IMR-90 (cell line): ENCODE measurements around the gene AGAP1. TPM values are rescaled to one million over a fixed set of nuclear protein-coding genes. Genes with fewer than 3 reads are reported as not detected.

Source experiments
- ATAC-seq: fragments of 200-7000 bp; cut with Tn5 transposase; 2 replicates; pipeline ENCODE4 v1.9.1; 2020; ENCODE audit warnings: low read depth, mild to moderate bottlenecking, moderate library complexity
- BruUV-seq: library from RNA; stranded (reverse); fragments of 400-500 nt; replicated peaks from 2 replicates; lab custom pipeline; 2021; lab: Mats Ljungman, UMichigan
- CTCF ChIA-PET: fragments of 300-600 bp; formaldehyde crosslinking; extraction: SDS; loops from one replicate; lab custom pipeline; 2021; ENCODE audit warnings: antibody characterized with exemption; lab: Yijun Ruan, JAX
- POLR2A ChIA-PET: fragments of 300-600 bp; sonication (Branson Sonifier 250); formaldehyde crosslinking; loops from one replicate; lab custom pipeline; 2022; ENCODE audit warnings: antibody characterized with exemption; ENCODE audit not compliant: unreplicated experiment; lab: Charles Lee
- DNase-seq: peaks from one replicate; pipeline ENCODE4 v3.0.0; 2013
- H2AFZ ChIP-seq: replicated peaks from 2 replicates; pipeline ENCODE3; 2013; ENCODE audit warnings: low read length, mild to moderate bottlenecking; ENCODE audit not compliant: poor library complexity
- H2AK5ac ChIP-seq: 2 replicates; pipeline ENCODE4 v1.6.1; 2013; ENCODE audit warnings: low read depth, low read length, inconsistent platforms
- H2AK9ac ChIP-seq: replicated peaks from 2 replicates; pipeline ENCODE3; 2013; ENCODE audit warnings: mild to moderate bottlenecking, low read depth, low read length, moderate library complexity; ENCODE audit not compliant: poor library complexity
- H2BK120ac ChIP-seq: 2 replicates; pipeline ENCODE4 v1.6.1; 2013; ENCODE audit warnings: low read depth, low read length, inconsistent platforms
- H2BK15ac ChIP-seq: 3 replicates; pipeline ENCODE4 v1.6.1; 2013; ENCODE audit warnings: low read depth, low read length, inconsistent platforms
- H2BK20ac ChIP-seq: 2 replicates; pipeline ENCODE4 v1.6.1; 2013; ENCODE audit warnings: low read depth, mild to moderate bottlenecking, inconsistent platforms, low read length, moderate library complexity
- H2BK5ac ChIP-seq: 2 replicates; pipeline ENCODE4 v1.6.1; 2013; ENCODE audit warnings: mild to moderate bottlenecking, low read depth, low read length, inconsistent platforms; ENCODE audit not compliant: poor library complexity, severe bottlenecking
- H3K14ac ChIP-seq: replicated peaks from 2 replicates; pipeline ENCODE4 v1.6.1; 2013; ENCODE audit warnings: low read depth, low read length, inconsistent platforms
- H3K18ac ChIP-seq: 2 replicates; pipeline ENCODE4 v1.6.1; 2013; ENCODE audit warnings: low read depth, low read length, control low read depth
- H3K23ac ChIP-seq: 2 replicates; pipeline ENCODE4 v1.6.1; 2013; ENCODE audit warnings: low read depth, low read length, inconsistent platforms
- H3K27ac ChIP-seq: 2 replicates; pipeline ENCODE4 v1.5.1; 2013; ENCODE audit warnings: mild to moderate bottlenecking, control low read depth, low read length; ENCODE audit not compliant: insufficient read depth
- H3K27me3 ChIP-seq: 2 replicates; pipeline ENCODE4 v1.6.1; 2013; ENCODE audit warnings: low read length; ENCODE audit not compliant: control insufficient read depth, insufficient read depth
- H3K36me3 ChIP-seq: 2 replicates; pipeline ENCODE4 v1.6.1; 2013; ENCODE audit warnings: low read length, mixed read lengths; ENCODE audit not compliant: control insufficient read depth, insufficient read depth
- H3K4ac ChIP-seq: 2 replicates; pipeline ENCODE4 v1.6.1; 2013; ENCODE audit warnings: low read depth, low read length, inconsistent platforms
- H3K4me1 ChIP-seq: 2 replicates; pipeline ENCODE4 v1.6.1; 2013; ENCODE audit warnings: low read length, mixed read lengths; ENCODE audit not compliant: control insufficient read depth, insufficient read depth
- H3K4me2 ChIP-seq: 2 replicates; pipeline ENCODE4 v1.6.1; 2013; ENCODE audit warnings: low read depth, mild to moderate bottlenecking, control low read depth, low read length, moderate library complexity
- H3K4me3 ChIP-seq: 2 replicates; pipeline ENCODE4 v1.5.1; 2013; ENCODE audit warnings: low read depth, mild to moderate bottlenecking, control low read depth, low read length, moderate library complexity; ENCODE audit not compliant: insufficient read depth
- H3K56ac ChIP-seq: 2 replicates; pipeline ENCODE4 v1.6.1; 2013; ENCODE audit warnings: low read length, inconsistent platforms; ENCODE audit not compliant: insufficient read depth; ENCODE audit errors: extremely low read depth
- H3K79me1 ChIP-seq, 2 experiments: 2 replicates each; pipeline ENCODE4 v1.6.1; 2013; ENCODE audit warnings: low read length in 2 of 2, inconsistent platforms in 1 of 2, low read depth in 1 of 2
- H3K9ac ChIP-seq: 2 replicates; pipeline ENCODE4 v1.6.1; 2013; ENCODE audit warnings: low read depth, low read length, control low read depth
- H3K9me1 ChIP-seq: 2 replicates; pipeline ENCODE4 v1.6.1; 2013; ENCODE audit warnings: low read length, inconsistent platforms; ENCODE audit not compliant: insufficient read depth
- H3K9me3 ChIP-seq: 2 replicates; pipeline ENCODE4 v1.6.1; 2013; ENCODE audit warnings: low read length; ENCODE audit not compliant: control insufficient read depth, insufficient read depth
- H4K20me1 ChIP-seq: 2 replicates; pipeline ENCODE4 v1.6.1; 2013; ENCODE audit warnings: low read length, inconsistent platforms; ENCODE audit not compliant: insufficient read depth
- H4K5ac ChIP-seq: 2 replicates; pipeline ENCODE4 v1.6.1; 2013; ENCODE audit warnings: mild to moderate bottlenecking, low read depth, low read length, control low read depth
- H4K8ac ChIP-seq, 2 experiments: 2 replicates each; pipeline ENCODE4 v1.6.1; 2013; ENCODE audit warnings: low read depth in 2 of 2, low read length in 2 of 2, control low read depth in 1 of 2, inconsistent platforms in 1 of 2
- H4K91ac ChIP-seq: 2 replicates; pipeline ENCODE4 v1.6.1; 2013; ENCODE audit warnings: low read depth, low read length, inconsistent platforms; ENCODE audit not compliant: insufficient read depth
- BHLHE40 ChIP-seq: fragments of 150-350 bp; IDR thresholded peaks from 2 replicates; pipeline ENCODE4 v1.6.1; 2016; ENCODE audit warnings: mild to moderate bottlenecking, low read depth, low read length
- CEBPB ChIP-seq: IDR thresholded peaks from 2 replicates; pipeline ENCODE4 v1.6.1; 2012; ENCODE audit warnings: low read depth, low read length, improper control_type of control experiment
- FOS ChIP-seq: fragments of 150-350 bp; IDR thresholded peaks from 2 replicates; pipeline ENCODE4 v1.6.1; 2016; ENCODE audit warnings: low read depth, low read length
- MAFK ChIP-seq: IDR thresholded peaks from 2 replicates; pipeline ENCODE4 v1.6.1; 2012; ENCODE audit warnings: low read depth, low read length, improper control_type of control experiment
- MAZ ChIP-seq: IDR thresholded peaks from 2 replicates; pipeline ENCODE4 v1.6.1; 2012; ENCODE audit warnings: low read depth, mild to moderate bottlenecking, low read length, improper control_type of control experiment, moderate library complexity, borderline replicate concordance
- MXI1 ChIP-seq: IDR thresholded peaks from 2 replicates; pipeline ENCODE4 v1.6.1; 2012; ENCODE audit warnings: low read depth, mild to moderate bottlenecking, low read length, moderate library complexity, borderline replicate concordance
- NFE2L2 ChIP-seq: fragments of 150-350 bp; IDR thresholded peaks from 2 replicates; pipeline ENCODE4 v1.6.1; 2016; ENCODE audit warnings: low read depth, mild to moderate bottlenecking, low read length
- POLR2A ChIP-seq: IDR thresholded peaks from 2 replicates; pipeline ENCODE4 v1.6.1; 2012; ENCODE audit warnings: mild to moderate bottlenecking, low read depth, low read length
- RAD21 ChIP-seq: IDR thresholded peaks from 2 replicates; pipeline ENCODE4 v1.6.1; 2012; ENCODE audit warnings: low read length, improper control_type of control experiment
- RCOR1 ChIP-seq: IDR thresholded peaks from 2 replicates; pipeline ENCODE4 v1.6.1; 2012; ENCODE audit warnings: mild to moderate bottlenecking, low read length, improper control_type of control experiment; ENCODE audit not compliant: insufficient replicate concordance
- RFX5 ChIP-seq: IDR thresholded peaks from 2 replicates; pipeline ENCODE4 v1.8.0; 2012; ENCODE audit warnings: low read depth, mild to moderate bottlenecking, low read length, moderate library complexity
- SMC3 ChIP-seq: fragments of 150-350 bp; IDR thresholded peaks from 2 replicates; pipeline ENCODE4 v1.6.1; 2016; ENCODE audit warnings: low read depth, mild to moderate bottlenecking, antibody characterized with exemption, low read length, moderate library complexity
- USF2 ChIP-seq: fragments of 150-350 bp; IDR thresholded peaks from 2 replicates; pipeline ENCODE4 v1.6.1; 2017; ENCODE audit warnings: mild to moderate bottlenecking, antibody characterized with exemption, low read length, low read depth
- WGBS, 2 experiments: methylation state at CpG; one replicate each; pipeline versions ENCODE4 v1.1.5 to v1.1.7; 2013; ENCODE audit warnings: missing lambda C conversion rate in 2 of 2; ENCODE audit not compliant: insufficient read length in 1 of 2; ENCODE audit errors: extremely low coverage in 2 of 2; 5-methylcytosine and 5-hydroxymethylcytosine counted together
- dilution Hi-C: fragments of 300-500 bp; cut with HindIII; formaldehyde crosslinking; loops from one replicate; pipeline ENCODE4 v1.14.3; 2018; ENCODE audit warnings: low sequenced_read_pairs; ENCODE audit not compliant: unreplicated experiment
- in situ Hi-C: fragments of 300-500 bp; cut with MboI; formaldehyde crosslinking; loops from 3 replicates; pipeline ENCODE4 v1.14.3; 2019; ENCODE audit warnings: low sequenced_read_pairs, inconsistent platforms, mixed read lengths
- intact Hi-C: fragments of 100-400 bp; cut with micrococcal nuclease; formaldehyde crosslinking; loops from 2 replicates; pipeline ENCODE4 v1.10.0; 2022
- polyA plus RNA-seq, 3 experiments: library from polyadenylated mRNA; depleted of rRNA; stranded (reverse); fragments of >200 nt; gene quantifications; 2 replicates each; pipeline ENCODE4 v1.2.3, GENCODE V29; 2012; ENCODE audit warnings: low replicate concordance in 1 of 3
- total RNA-seq: library from RNA; depleted of rRNA; stranded (reverse); fragments of >200 nt; gene quantifications from 2 replicates; pipeline ENCODE4 v1.2.3, GENCODE V29; 2012
- TF ChIP-seq, protein P1 (sequence below): fragments of 150-350 bp; IDR thresholded peaks from 2 replicates; pipeline ENCODE4 v1.6.1; 2016; ENCODE audit warnings: low read depth, mild to moderate bottlenecking, low read length, moderate library complexity, borderline replicate concordance
- TF ChIP-seq, protein P2 (sequence below): conservative IDR thresholded peaks from 2 replicates; pipeline ENCODE4 v1.5.1; 2012; ENCODE audit warnings: mild to moderate bottlenecking, low read depth, low read length, improper control_type of control experiment

AGAP1 gene
- total and polyA plus RNA-seq, 2 of the 4 experiments (the other 2 are of a cell fraction): 15.1 to 16.4 TPM

DNA sequence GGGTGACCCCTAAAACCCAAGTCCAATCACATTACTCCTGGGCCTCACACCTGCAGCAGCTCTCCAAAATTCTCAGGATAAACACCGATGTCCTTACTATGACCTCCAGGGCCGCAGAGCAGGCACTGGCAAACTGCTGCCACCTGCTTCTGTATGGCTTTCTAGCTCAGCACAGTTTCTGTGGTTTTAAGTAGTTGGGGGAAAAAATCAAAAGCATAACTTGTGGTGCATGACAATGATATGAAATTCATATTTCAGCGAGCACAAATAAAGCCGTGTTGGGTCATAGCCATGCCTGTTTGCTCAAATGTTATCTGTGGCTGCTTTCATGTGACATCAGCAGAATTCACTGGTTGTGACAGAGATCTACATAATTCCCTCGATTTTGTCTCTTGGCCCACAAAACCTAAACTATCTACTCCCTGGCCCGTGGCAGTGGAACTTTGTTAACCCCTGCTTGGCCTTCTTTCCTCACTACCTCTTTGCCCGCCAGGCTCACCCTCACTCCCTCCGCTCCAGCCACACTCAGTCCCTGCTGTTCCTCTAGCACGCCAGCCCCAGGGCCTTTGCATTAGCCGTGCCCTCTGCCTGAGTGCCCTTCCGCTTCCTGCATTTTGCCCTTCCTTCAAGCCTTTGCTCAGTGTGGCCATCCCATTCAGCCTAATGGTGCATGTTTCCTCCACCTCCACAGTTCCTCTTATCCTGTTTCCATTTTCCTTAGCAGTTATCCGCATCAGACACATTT, 108.3 kb downstream of the AGAP1 start:
- Histone ChIP-seq H3K56ac (no peak overlapping the region), H3K4me3 (no peak overlapping the region), H3K18ac (no peak overlapping the region), H4K20me1 (peaks cover 52% of the 10 kb centered on the region), H3K9ac (no peak overlapping the region), H3K14ac (no peak overlapping the region), H4K8ac (no peak overlapping the region), H3K4ac (no peak overlapping the region), H2BK20ac (no peak overlapping the region), H2AFZ (no peak overlapping the region), H3K9me3 (no peaks in the 10 kb centered on the region), H3K4me2 (no peak overlapping the region), H3K27ac (no peak overlapping the region), H3K23ac (no peak overlapping the region), H2BK5ac (no peak overlapping the region), H3K4me1 (peaks cover 10% of the 10 kb centered on the region), H2AK9ac (no peak overlapping the region), H2BK15ac (no peak overlapping the region), H2AK5ac (0 out of 2 replicates have a peak overlapping the region, but pooled peaks have one; percentile 27), H2BK120ac (no peak overlapping the region), H3K27me3 (no peaks in the 10 kb centered on the region), H3K36me3 (no peaks in the 10 kb centered on the region), H4K91ac (no peak overlapping the region), H3K9me1 (peaks cover 6% of the 10 kb centered on the region; the same call in 1 of the 2 replicates), H4K5ac (no peak overlapping the region), H3K79me1 (peaks cover 13 to 59% of the 10 kb centered on the region in 2 experiments; a peak in 2 of 4 replicates)
- POLR2A ChIA-PET: no interaction called here
- ATAC-seq (no peak), DNase-seq (no peak)
- dilution Hi-C loops (no loop called here), intact Hi-C loops (no loop called here), in situ Hi-C loops (loop anchor here (5.0 to 25.0 kb wide), 3 partner anchors 65 to 560 kb away; partner anchors contain the start of gene GBX2)
- no TSS peak for BruUV-seq
- CTCF ChIA-PET: no interaction called here
- 81% methylated on average over 5 of the region's 12 CpGs; no CpG with 5 or more reads in 1 of the 2 experiments for WGBS, 2 experiments
- TF ChIP-seq, protein P1, sequence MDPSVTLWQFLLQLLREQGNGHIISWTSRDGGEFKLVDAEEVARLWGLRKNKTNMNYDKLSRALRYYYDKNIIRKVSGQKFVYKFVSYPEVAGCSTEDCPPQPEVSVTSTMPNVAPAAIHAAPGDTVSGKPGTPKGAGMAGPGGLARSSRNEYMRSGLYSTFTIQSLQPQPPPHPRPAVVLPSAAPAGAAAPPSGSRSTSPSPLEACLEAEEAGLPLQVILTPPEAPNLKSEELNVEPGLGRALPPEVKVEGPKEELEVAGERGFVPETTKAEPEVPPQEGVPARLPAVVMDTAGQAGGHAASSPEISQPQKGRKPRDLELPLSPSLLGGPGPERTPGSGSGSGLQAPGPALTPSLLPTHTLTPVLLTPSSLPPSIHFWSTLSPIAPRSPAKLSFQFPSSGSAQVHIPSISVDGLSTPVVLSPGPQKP: no peak
- TF ChIP-seq CEBPB: no peak
- no peak for TF ChIP-seq SMC3
- no peak for TF ChIP-seq MXI1
- TF ChIP-seq BHLHE40: no peak
- TF ChIP-seq, protein P2, sequence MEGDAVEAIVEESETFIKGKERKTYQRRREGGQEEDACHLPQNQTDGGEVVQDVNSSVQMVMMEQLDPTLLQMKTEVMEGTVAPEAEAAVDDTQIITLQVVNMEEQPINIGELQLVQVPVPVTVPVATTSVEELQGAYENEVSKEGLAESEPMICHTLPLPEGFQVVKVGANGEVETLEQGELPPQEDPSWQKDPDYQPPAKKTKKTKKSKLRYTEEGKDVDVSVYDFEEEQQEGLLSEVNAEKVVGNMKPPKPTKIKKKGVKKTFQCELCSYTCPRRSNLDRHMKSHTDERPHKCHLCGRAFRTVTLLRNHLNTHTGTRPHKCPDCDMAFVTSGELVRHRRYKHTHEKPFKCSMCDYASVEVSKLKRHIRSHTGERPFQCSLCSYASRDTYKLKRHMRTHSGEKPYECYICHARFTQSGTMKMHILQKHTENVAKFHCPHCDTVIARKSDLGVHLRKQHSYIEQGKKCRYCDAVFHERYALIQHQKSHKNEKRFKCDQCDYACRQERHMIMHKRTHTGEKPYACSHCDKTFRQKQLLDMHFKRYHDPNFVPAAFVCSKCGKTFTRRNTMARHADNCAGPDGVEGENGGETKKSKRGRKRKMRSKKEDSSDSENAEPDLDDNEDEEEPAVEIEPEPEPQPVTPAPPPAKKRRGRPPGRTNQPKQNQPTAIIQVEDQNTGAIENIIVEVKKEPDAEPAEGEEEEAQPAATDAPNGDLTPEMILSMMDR: no peak
- TF ChIP-seq NFE2L2: no peak
- no peak for TF ChIP-seq RCOR1
- TF ChIP-seq RFX5: no peak
- TF ChIP-seq MAZ: no peak
- TF ChIP-seq USF2: no peak
- no peak for TF ChIP-seq RAD21
- TF ChIP-seq POLR2A: no peak
- TF ChIP-seq FOS: no peak
- no peak for TF ChIP-seq MAFK
